ENCODE results near the gene DYNC1I1. TPM values are rescaled to one million over a fixed set of nuclear protein-coding genes. Genes with fewer than 3 reads are reported as not detected.

The DYNC1I1 gene
- polyA plus RNA-seq, 1 of the 3 experiments (the other 2 are of a cell fraction): 0.05 TPM

GRCh38 chr7:96028729-96029128, 256.4 kb downstream of the DYNC1I1 start:
- DNase-seq: no peak
- Histone ChIP-seq H3K9ac (no peak overlapping the region), H3K27ac (ENCODE audit: low read depth in 2 of 2, low read length in 1 of 2) (no peak overlapping the region), H3K4me3 (ENCODE audit: low read depth in 2 of 2, low read length in 1 of 2) (no peak overlapping the region), H3K4me2 (no peak overlapping the region), H3K4me1 (ENCODE audit: control insufficient read depth in 1 of 2, insufficient read depth in 2 of 2, low read depth in 1 of 2, low read length in 1 of 2) (no peaks in the 10 kb centered on the region), H4K20me1 (ENCODE audit: insufficient read depth) (no peaks in the 10 kb centered on the region), H3F3A (replicated peaks; ENCODE audit: insufficient read depth) (no peaks in the 10 kb centered on the region), H3K27me3 (ENCODE audit: insufficient read depth) (no peaks in the 10 kb centered on the region), H2AFZ (ENCODE audit: low read depth) (no peak overlapping the region), H3K9me3 (no peaks in the 10 kb centered on the region), H3K9me2 (0 out of 2 replicates have a peak, but pooled peaks cover 3% of the 10 kb centered on the region), H3K79me2 (ENCODE audit: insufficient read depth) (no peaks in the 10 kb centered on the region), H3K36me3 (replicated peaks in 1 of 2; ENCODE audit: control insufficient read depth in 1 of 2, insufficient read depth in 2 of 2, low read length in 1 of 2) (no peaks in the 10 kb centered on the region)
- ChIA-PET POLR2A (no interaction called here), CTCF (interaction anchor here (1.0 to 1.2 kb wide), 4 partner anchors 9 to 23 kb away, joined by 3 to 4 read pairs (median 3); no protein-coding TSS in a partner anchor)
- no peak for TF ChIP-seq RCOR1 (IDR thresholded peaks at IDR 0.05; ENCODE audit: low read length)
- no peak for TF ChIP-seq USF1 (IDR thresholded peaks at IDR 0.05; ENCODE audit: borderline replicate concordance, low read depth)
- no peak for TF ChIP-seq GABPA (IDR thresholded peaks at IDR 0.05; ENCODE audit: low read depth)
- no peak for TF ChIP-seq JUND (IDR thresholded peaks at IDR 0.05)
- no peak for TF ChIP-seq FOXJ3 (CRISPR knock-in tag; IDR thresholded peaks at IDR 0.05)
- no peak for TF ChIP-seq MAX (IDR thresholded peaks at IDR 0.05; ENCODE audit: low read depth)
- TF ChIP-seq SMC3 (IDR thresholded peaks at IDR 0.05; ENCODE audit: low read depth, low read length): no peak
- TF ChIP-seq TAF1 (IDR thresholded peaks at IDR 0.05; ENCODE audit: borderline replicate concordance, low read depth, low read length): no peak
- no peak for TF ChIP-seq USF2 (IDR thresholded peaks at IDR 0.05; ENCODE audit: borderline replicate concordance, low read depth, low read length)
- no peak for TF ChIP-seq POLR2AphosphoS5 (IDR thresholded peaks at IDR 0.05; ENCODE audit: low read depth, low read length)
- no peak for TF ChIP-seq FOSL2 (IDR thresholded peaks at IDR 0.05; ENCODE audit: borderline replicate concordance, low read depth)
- no peak for TF ChIP-seq MXI1 (IDR thresholded peaks at IDR 0.05; ENCODE audit: low read depth, low read length)
- no peak for TF ChIP-seq CTCF (IDR thresholded peaks at IDR 0.05)
- no peak for TF ChIP-seq MEF2A (IDR thresholded peaks at IDR 0.05; ENCODE audit: borderline replicate concordance, low read depth)
- TF ChIP-seq EZH2phosphoT487 (IDR thresholded peaks at IDR 0.05; ENCODE audit: borderline replicate concordance, low read depth): no peak
- TF ChIP-seq TCF12 (IDR thresholded peaks at IDR 0.05): no peak
- no peak for TF ChIP-seq CHD2 (IDR thresholded peaks at IDR 0.05; ENCODE audit: low read length, partially characterized antibody)
- TF ChIP-seq FOXM1 (IDR thresholded peaks at IDR 0.05; ENCODE audit: low read depth): no peak
- TF ChIP-seq PBX3 (IDR thresholded peaks at IDR 0.05): no peak
- WGBS (ENCODE audit: low lambda C conversion rate): 38% methylated on average over 1 of the region's 1 CpG
